ENCODE measurements around the gene ZDHHC3.

ZDHHC3 gene

GRCh38 chr3:44893097-44893496, 82.9 kb downstream of the ZDHHC3 start:
- DNase-seq (ENCODE audit: low read depth): no peak

- no peak for DNase-seq (ENCODE audit: low read depth)
These were observed 83.3 kb downstream of the ZDHHC3 start for GRCh38 chr3:44892689-44893088.

GRCh38 chr3:44890852-44891251, 85.1 kb downstream of the ZDHHC3 start:
- no peak for DNase-seq (ENCODE audit: low read depth)

GRCh38 chr3:44890258-44890657, 85.7 kb downstream of the ZDHHC3 start:
- no peak for DNase-seq (ENCODE audit: low read depth)

- no peak for DNase-seq (ENCODE audit: low read depth)
These were observed 88.9 kb downstream of the ZDHHC3 start for GRCh38 chr3:44887101-44887500.

GRCh38 chr3:44886561-44886960, 89.4 kb downstream of the ZDHHC3 start:
- no peak for DNase-seq (ENCODE audit: low read depth)

- DNase-seq (ENCODE audit: low read depth): no peak
These were observed 90.4 kb downstream of the ZDHHC3 start for GRCh38 chr3:44885618-44886017.

- no peak for DNase-seq (ENCODE audit: low read depth)
These were observed 92.0 kb downstream of the ZDHHC3 start for GRCh38 chr3:44883999-44884431.

- DNase-seq (ENCODE audit: low read depth): no peak
These were observed 92.6 kb downstream of the ZDHHC3 start for GRCh38 chr3:44883213-44883955.

- DNase-seq (ENCODE audit: low read depth): no peak
These were observed 95.7 kb downstream of the ZDHHC3 start for GRCh38 chr3:44880284-44880683.

- no peak for DNase-seq (ENCODE audit: low read depth)
These were observed 98.6 kb downstream of the ZDHHC3 start for GRCh38 chr3:44877333-44877732.

- DNase-seq (ENCODE audit: low read depth): no peak
These were observed 100.4 kb downstream of the ZDHHC3 start for GRCh38 chr3:44875596-44875995.
